H1 (cell line): ENCODE measurements around the gene TNFAIP8L3. TPM values are rescaled to one million over a fixed set of nuclear protein-coding genes. Genes with fewer than 3 reads are reported as not detected.

Experiments
- CHD2 ChIP-seq: IDR thresholded peaks from 2 replicates; pipeline ENCODE4 v1.6.1; 2012; ENCODE audit warnings: low read length, improper control_type of control experiment
- FOSL1 ChIP-seq: IDR thresholded peaks from 2 replicates; pipeline ENCODE4 v1.6.1; 2011; ENCODE audit warnings: mild to moderate bottlenecking, low read depth, low read length, moderate library complexity; ENCODE audit not compliant: insufficient read depth
- JUND ChIP-seq: IDR thresholded peaks from 2 replicates; pipeline ENCODE4 v1.6.1; 2011; ENCODE audit warnings: mild to moderate bottlenecking, improper control_type of control experiment, low read length
- MAFK ChIP-seq: IDR thresholded peaks from 2 replicates; pipeline ENCODE4 v1.6.1; 2012; ENCODE audit warnings: low read depth, mild to moderate bottlenecking, improper control_type of control experiment, low read length
- NRF1 ChIP-seq: IDR thresholded peaks from 2 replicates; pipeline ENCODE4 v1.6.1; 2011; ENCODE audit warnings: mild to moderate bottlenecking, low read depth, low read length, improper control_type of control experiment
- SP4 ChIP-seq: IDR thresholded peaks from 2 replicates; pipeline ENCODE4 v1.6.1; 2012; ENCODE audit warnings: low read length, inconsistent platforms
- TAF7 ChIP-seq: optimal IDR thresholded peaks from 2 replicates; pipeline ENCODE3; 2011; ENCODE audit warnings: low read depth, mild to moderate bottlenecking, inconsistent platforms, low read length, moderate library complexity, borderline replicate concordance
- YY1 ChIP-seq: IDR thresholded peaks from 2 replicates; pipeline ENCODE4 v1.6.1; 2011; ENCODE audit warnings: low read depth, mild to moderate bottlenecking, low read length
- polyA plus RNA-seq, 7 experiments: library from polyadenylated mRNA; depleted of rRNA in 3 of 7; stranded (reverse) in 5 of 7; unstranded in 2 of 7; fragments of >200 nt in 5 of 7; fragments of 200-250 nt in 2 of 7; gene quantifications; 1 replicate in 5 of 7; 2 replicates in 1 of 7; 4 replicates in 1 of 7; pipeline versions ENCODE4 v1.2.1 to v1.2.3, GENCODE V29; 2011 to 2013; ENCODE audit warnings: missing spikeins in 2 of 7, mixed read lengths in 2 of 7
- total RNA-seq: library from RNA; stranded (reverse); fragmentation: NEBNext Ultra II Directional; extraction: Animal tissue kit (Norgen Biotek cat#: 25700); gene quantifications from 2 replicates; pipeline ENCODE4 v1.2.1, GENCODE V29; 2021
- TF ChIP-seq, protein P1 (sequence below): fragments of 300-600 bp; sonication (generic); IDR thresholded peaks from 2 replicates; pipeline ENCODE4 v1.7.1; 2012; ENCODE audit warnings: low read length, moderate library complexity, mild to moderate bottlenecking, inconsistent platforms; ENCODE audit not compliant: insufficient replicate concordance

Gene TNFAIP8L3
- total and polyA plus RNA-seq, 2 of the 8 experiments (the other 6 are each of a cell fraction or from before 2014, with no cell fraction given), result 0.23 to 0.67 TPM

DNA sequence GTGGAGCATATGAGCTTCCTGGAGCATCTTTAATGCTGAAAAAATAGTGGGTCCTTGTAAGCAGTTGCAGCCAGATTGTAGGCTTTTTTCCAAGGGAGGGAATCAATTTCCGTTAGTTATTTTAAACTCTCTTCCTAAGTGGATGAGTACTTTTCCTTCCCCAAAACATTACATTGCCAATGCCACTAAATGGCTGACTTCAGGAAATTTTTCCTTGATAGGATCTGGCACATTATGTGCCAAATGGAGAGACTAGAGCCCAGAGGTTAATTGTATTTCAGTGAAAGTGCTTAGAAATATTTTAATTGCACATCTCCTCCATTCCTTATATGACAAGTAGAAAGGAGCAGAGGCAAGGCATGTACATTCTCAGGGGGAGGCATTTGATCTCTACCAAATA lies 83.5 kb downstream of the TNFAIP8L3 start (continued):
- TF ChIP-seq, protein P1, sequence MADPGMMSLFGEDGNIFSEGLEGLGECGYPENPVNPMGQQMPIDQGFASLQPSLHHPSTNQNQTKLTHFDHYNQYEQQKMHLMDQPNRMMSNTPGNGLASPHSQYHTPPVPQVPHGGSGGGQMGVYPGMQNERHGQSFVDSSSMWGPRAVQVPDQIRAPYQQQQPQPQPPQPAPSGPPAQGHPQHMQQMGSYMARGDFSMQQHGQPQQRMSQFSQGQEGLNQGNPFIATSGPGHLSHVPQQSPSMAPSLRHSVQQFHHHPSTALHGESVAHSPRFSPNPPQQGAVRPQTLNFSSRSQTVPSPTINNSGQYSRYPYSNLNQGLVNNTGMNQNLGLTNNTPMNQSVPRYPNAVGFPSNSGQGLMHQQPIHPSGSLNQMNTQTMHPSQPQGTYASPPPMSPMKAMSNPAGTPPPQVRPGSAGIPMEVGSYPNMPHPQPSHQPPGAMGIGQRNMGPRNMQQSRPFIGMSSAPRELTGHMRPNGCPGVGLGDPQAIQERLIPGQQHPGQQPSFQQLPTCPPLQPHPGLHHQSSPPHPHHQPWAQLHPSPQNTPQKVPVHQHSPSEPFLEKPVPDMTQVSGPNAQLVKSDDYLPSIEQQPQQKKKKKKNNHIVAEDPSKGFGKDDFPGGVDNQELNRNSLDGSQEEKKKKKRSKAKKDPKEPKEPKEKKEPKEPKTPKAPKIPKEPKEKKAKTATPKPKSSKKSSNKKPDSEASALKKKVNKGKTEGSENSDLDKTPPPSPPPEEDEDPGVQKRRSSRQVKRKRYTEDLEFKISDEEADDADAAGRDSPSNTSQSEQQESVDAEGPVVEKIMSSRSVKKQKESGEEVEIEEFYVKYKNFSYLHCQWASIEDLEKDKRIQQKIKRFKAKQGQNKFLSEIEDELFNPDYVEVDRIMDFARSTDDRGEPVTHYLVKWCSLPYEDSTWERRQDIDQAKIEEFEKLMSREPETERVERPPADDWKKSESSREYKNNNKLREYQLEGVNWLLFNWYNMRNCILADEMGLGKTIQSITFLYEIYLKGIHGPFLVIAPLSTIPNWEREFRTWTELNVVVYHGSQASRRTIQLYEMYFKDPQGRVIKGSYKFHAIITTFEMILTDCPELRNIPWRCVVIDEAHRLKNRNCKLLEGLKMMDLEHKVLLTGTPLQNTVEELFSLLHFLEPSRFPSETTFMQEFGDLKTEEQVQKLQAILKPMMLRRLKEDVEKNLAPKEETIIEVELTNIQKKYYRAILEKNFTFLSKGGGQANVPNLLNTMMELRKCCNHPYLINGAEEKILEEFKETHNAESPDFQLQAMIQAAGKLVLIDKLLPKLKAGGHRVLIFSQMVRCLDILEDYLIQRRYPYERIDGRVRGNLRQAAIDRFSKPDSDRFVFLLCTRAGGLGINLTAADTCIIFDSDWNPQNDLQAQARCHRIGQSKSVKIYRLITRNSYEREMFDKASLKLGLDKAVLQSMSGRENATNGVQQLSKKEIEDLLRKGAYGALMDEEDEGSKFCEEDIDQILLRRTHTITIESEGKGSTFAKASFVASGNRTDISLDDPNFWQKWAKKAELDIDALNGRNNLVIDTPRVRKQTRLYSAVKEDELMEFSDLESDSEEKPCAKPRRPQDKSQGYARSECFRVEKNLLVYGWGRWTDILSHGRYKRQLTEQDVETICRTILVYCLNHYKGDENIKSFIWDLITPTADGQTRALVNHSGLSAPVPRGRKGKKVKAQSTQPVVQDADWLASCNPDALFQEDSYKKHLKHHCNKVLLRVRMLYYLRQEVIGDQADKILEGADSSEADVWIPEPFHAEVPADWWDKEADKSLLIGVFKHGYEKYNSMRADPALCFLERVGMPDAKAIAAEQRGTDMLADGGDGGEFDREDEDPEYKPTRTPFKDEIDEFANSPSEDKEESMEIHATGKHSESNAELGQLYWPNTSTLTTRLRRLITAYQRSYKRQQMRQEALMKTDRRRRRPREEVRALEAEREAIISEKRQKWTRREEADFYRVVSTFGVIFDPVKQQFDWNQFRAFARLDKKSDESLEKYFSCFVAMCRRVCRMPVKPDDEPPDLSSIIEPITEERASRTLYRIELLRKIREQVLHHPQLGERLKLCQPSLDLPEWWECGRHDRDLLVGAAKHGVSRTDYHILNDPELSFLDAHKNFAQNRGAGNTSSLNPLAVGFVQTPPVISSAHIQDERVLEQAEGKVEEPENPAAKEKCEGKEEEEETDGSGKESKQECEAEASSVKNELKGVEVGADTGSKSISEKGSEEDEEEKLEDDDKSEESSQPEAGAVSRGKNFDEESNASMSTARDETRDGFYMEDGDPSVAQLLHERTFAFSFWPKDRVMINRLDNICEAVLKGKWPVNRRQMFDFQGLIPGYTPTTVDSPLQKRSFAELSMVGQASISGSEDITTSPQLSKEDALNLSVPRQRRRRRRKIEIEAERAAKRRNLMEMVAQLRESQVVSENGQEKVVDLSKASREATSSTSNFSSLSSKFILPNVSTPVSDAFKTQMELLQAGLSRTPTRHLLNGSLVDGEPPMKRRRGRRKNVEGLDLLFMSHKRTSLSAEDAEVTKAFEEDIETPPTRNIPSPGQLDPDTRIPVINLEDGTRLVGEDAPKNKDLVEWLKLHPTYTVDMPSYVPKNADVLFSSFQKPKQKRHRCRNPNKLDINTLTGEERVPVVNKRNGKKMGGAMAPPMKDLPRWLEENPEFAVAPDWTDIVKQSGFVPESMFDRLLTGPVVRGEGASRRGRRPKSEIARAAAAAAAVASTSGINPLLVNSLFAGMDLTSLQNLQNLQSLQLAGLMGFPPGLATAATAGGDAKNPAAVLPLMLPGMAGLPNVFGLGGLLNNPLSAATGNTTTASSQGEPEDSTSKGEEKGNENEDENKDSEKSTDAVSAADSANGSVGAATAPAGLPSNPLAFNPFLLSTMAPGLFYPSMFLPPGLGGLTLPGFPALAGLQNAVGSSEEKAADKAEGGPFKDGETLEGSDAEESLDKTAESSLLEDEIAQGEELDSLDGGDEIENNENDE, result no peak
- TF ChIP-seq SP4 (no peak), YY1 (no peak), NRF1 (no peak), MAFK (no peak), JUND (no peak), CHD2 (no peak), FOSL1 (no peak), TAF7 (no peak)
- TF ChIP-seq, all 59 proteins: peak for 0
